ENCODE measurements around the gene MLLT3. TPM values are rescaled to one million over a fixed set of nuclear protein-coding genes. Genes with fewer than 3 reads are reported as not detected.
A peak's percentile ranks its signal among the peaks of the same experiment; 100 is the strongest.

The MLLT3 gene
- total RNA-seq, 1 donor from 2014 or later, result 39.1 TPM

DNA sequence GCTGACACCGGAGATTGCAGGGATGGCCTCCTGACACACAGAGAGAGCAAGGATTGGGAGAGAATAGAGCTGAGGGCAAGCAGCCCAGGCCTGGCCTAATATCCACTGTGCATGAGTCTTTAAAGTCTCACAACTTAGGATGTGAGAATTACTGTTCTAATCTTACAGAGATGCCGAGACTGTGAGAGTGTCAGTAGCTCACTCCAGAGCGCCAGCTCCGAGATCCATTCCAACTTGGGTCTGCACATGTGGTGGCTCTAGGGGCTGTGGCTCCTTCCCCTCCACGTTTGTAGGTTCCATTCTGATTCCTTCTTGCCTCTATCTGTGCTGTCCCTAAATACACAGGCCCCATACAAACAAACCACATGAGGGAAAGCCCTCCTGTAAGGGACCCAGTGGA is 304.6 kb downstream of the MLLT3 start:
- Histone ChIP-seq H3K4me2 (no peak overlapping the region), H3K27me3 (no peaks in the 10 kb centered on the region), H3K27ac (no peak overlapping the region), H3K9me3 (ENCODE audit: low read depth) (no peaks in the 10 kb centered on the region), H4K20me1 (ENCODE audit: low read depth) (no peaks in the 10 kb centered on the region), H2AFZ (replicated peaks) (no peak overlapping the region), H3F3A (ENCODE audit: low read depth) (no peaks in the 10 kb centered on the region), H3K4me1 (peaks cover 19% of the 10 kb centered on the region), H3K4me3 (no peak overlapping the region), H3K9ac (no peak overlapping the region), H3K36me3 (no peaks in the 10 kb centered on the region), H3K79me2 (ENCODE audit: low read depth) (no peaks in the 10 kb centered on the region)
- H3K36me3 Mint-ChIP-seq, result no peaks in the 10 kb centered on the region
- TF ChIP-seq EZH2phosphoT487 (IDR thresholded peaks at IDR 0.05), result no peak
- no peak for TF ChIP-seq EZH2 (IDR thresholded peaks at IDR 0.05)
- TF ChIP-seq, protein P1, sequence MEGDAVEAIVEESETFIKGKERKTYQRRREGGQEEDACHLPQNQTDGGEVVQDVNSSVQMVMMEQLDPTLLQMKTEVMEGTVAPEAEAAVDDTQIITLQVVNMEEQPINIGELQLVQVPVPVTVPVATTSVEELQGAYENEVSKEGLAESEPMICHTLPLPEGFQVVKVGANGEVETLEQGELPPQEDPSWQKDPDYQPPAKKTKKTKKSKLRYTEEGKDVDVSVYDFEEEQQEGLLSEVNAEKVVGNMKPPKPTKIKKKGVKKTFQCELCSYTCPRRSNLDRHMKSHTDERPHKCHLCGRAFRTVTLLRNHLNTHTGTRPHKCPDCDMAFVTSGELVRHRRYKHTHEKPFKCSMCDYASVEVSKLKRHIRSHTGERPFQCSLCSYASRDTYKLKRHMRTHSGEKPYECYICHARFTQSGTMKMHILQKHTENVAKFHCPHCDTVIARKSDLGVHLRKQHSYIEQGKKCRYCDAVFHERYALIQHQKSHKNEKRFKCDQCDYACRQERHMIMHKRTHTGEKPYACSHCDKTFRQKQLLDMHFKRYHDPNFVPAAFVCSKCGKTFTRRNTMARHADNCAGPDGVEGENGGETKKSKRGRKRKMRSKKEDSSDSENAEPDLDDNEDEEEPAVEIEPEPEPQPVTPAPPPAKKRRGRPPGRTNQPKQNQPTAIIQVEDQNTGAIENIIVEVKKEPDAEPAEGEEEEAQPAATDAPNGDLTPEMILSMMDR (IDR thresholded peaks at IDR 0.05), result no peak
- H3K27me3 Mint-ChIP-seq (ENCODE audit: insufficient read depth, low read depth), result peaks cover 4% of the 10 kb centered on the region
- peaks cover 6% of the 10 kb centered on the region for H3K9me3 Mint-ChIP-seq
- H3K4me3 Mint-ChIP-seq, result no peak overlapping the region
- peaks cover 25% of the 10 kb centered on the region for H3K4me1 Mint-ChIP-seq
- DNase-seq (ENCODE audit: low spot score), result no peak
- H3K27ac Mint-ChIP-seq, result peak overlapping the region; percentile 84

DNA sequence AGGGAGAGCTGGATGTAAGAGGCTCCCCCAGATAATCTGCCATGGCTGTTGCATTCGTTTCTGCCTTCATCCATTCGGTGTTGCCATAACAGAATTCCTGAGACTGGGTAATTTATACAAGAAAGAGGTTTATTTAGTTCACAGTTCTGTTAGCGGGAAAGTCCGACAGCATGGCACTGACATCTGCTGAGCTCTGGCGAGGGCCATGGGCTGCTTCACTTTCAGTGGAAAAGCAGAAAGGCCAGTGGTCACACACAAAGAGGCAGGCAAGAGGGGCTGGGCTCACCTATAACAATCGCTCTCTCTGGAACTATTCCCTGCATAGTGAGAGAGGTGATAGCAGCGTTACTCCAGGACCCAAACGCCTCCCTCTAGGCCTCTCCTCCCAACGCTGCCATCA is 305.9 kb downstream of the MLLT3 start:
- Histone ChIP-seq H3K9me3 (ENCODE audit: low read depth) (no peaks in the 10 kb centered on the region), H3K4me3 (no peak overlapping the region), H4K20me1 (ENCODE audit: low read depth) (no peaks in the 10 kb centered on the region), H3K27ac (no peak overlapping the region), H3F3A (ENCODE audit: low read depth) (no peaks in the 10 kb centered on the region), H3K79me2 (ENCODE audit: low read depth) (no peaks in the 10 kb centered on the region), H3K36me3 (no peaks in the 10 kb centered on the region), H2AFZ (replicated peaks) (no peak overlapping the region), H3K9ac (no peak overlapping the region), H3K4me2 (no peak overlapping the region), H3K27me3 (no peaks in the 10 kb centered on the region), H3K4me1 (peaks cover 19% of the 10 kb centered on the region)
- H3K27me3 Mint-ChIP-seq (ENCODE audit: insufficient read depth, low read depth), result peaks cover 4% of the 10 kb centered on the region
- TF ChIP-seq, protein P1 (IDR thresholded peaks at IDR 0.05), result no peak
- no peak for TF ChIP-seq EZH2 (IDR thresholded peaks at IDR 0.05)
- no peak overlapping the region for H3K27ac Mint-ChIP-seq
- DNase-seq (ENCODE audit: low spot score), result no peak
- no peaks in the 10 kb centered on the region for H3K36me3 Mint-ChIP-seq
- H3K4me1 Mint-ChIP-seq, result peaks cover 21% of the 10 kb centered on the region
- peaks cover 9% of the 10 kb centered on the region for H3K9me3 Mint-ChIP-seq
- no peak overlapping the region for H3K4me3 Mint-ChIP-seq

DNA sequence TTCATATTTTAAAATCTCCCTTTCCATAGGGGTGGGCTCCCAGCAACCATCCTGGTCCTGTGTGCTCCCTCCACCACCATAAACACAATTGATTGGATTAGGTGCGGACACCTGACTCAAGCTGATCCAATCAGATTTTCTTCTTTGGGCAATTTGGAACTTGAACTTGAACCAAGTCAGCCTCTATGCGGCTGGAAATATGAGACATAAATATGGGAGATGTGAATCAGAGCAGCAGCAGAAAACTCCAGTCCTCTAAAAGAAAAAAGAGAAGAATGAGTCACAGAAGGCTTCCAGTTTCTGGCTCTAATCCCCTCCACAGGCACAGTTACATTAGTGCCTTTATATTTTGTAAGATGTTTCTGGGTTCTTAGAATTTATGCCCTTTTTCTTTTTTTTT is 306.6 kb downstream of the MLLT3 start:
- no peak overlapping the region for H3K27ac ChIP-seq
- Mint-ChIP-seq H3K36me3 (no peaks in the 10 kb centered on the region), H3K4me1 (peaks cover 14% of the 10 kb centered on the region), H3K27me3 (ENCODE audit: insufficient read depth, low read depth) (peaks cover 4% of the 10 kb centered on the region), H3K9me3 (peaks cover 9% of the 10 kb centered on the region), H3K4me3 (no peak overlapping the region), H3K27ac (no peak overlapping the region)
- peaks cover 13% of the 10 kb centered on the region for H3K4me1 ChIP-seq
- H3K79me2 ChIP-seq (ENCODE audit: low read depth), result no peaks in the 10 kb centered on the region
- H3F3A ChIP-seq (ENCODE audit: low read depth), result no peaks in the 10 kb centered on the region
- H3K4me3 ChIP-seq, result no peak overlapping the region
- no peaks in the 10 kb centered on the region for H3K9me3 ChIP-seq (ENCODE audit: low read depth)
- H2AFZ ChIP-seq (replicated peaks), result no peak overlapping the region
- H4K20me1 ChIP-seq (ENCODE audit: low read depth), result no peaks in the 10 kb centered on the region
- TF ChIP-seq, protein P1 (IDR thresholded peaks at IDR 0.05), result no peak
- TF ChIP-seq EZH2 (IDR thresholded peaks at IDR 0.05), result no peak
- no peak for TF ChIP-seq EZH2phosphoT487 (IDR thresholded peaks at IDR 0.05)
- no peaks in the 10 kb centered on the region for H3K27me3 ChIP-seq
- no peaks in the 10 kb centered on the region for H3K36me3 ChIP-seq
- H3K4me2 ChIP-seq, result no peak overlapping the region
- H3K9ac ChIP-seq, result no peak overlapping the region
- DNase-seq (ENCODE audit: low spot score), result no peak
